Ishikawa (cell line): ENCODE measurements around the gene RLN1.

Experiments used
- CEBPB ChIP-seq: IDR thresholded peaks from 2 replicates; pipeline ENCODE4 v1.6.1; 2012
- CREB1 ChIP-seq: IDR thresholded peaks from 2 replicates; pipeline ENCODE4 v1.6.1; 2012; ENCODE audit warnings: low read depth
- EGR1 ChIP-seq: IDR thresholded peaks from 2 replicates; pipeline ENCODE4 v1.6.1; 2012
- EP300 ChIP-seq: IDR thresholded peaks from 2 replicates; pipeline ENCODE4 v1.6.1; 2012; ENCODE audit warnings: borderline replicate concordance
- FOXM1 ChIP-seq: IDR thresholded peaks from 2 replicates; pipeline ENCODE4 v1.6.1; 2012; ENCODE audit warnings: low read depth, borderline replicate concordance
- MAX ChIP-seq: IDR thresholded peaks from 2 replicates; pipeline ENCODE4 v1.6.1; 2012
- NFIC ChIP-seq: IDR thresholded peaks from 2 replicates; pipeline ENCODE4 v1.6.1; 2012
- RAD21 ChIP-seq: IDR thresholded peaks from 2 replicates; pipeline ENCODE4 v1.6.1; 2012; ENCODE audit warnings: low read depth
- TAF1 ChIP-seq: IDR thresholded peaks from 2 replicates; pipeline ENCODE4 v1.6.1; 2012; ENCODE audit warnings: low read depth, mild to moderate bottlenecking
- TCF12 ChIP-seq: IDR thresholded peaks from 2 replicates; pipeline ENCODE4 v1.6.1; 2012; ENCODE audit warnings: low read depth
- TEAD4 ChIP-seq: IDR thresholded peaks from 2 replicates; pipeline ENCODE4 v1.6.1; 2012
- USF1 ChIP-seq: IDR thresholded peaks from 2 replicates; pipeline ENCODE4 v1.6.1; 2012
- YY1 ChIP-seq: IDR thresholded peaks from 2 replicates; pipeline ENCODE4 v1.6.1; 2012; ENCODE audit warnings: low read depth
- ZBTB7A ChIP-seq: IDR thresholded peaks from 2 replicates; pipeline ENCODE4 v1.6.1; 2012; ENCODE audit warnings: low read depth
- TF ChIP-seq, protein P1 (sequence below): IDR thresholded peaks from 2 replicates; pipeline ENCODE4 v1.6.1; 2012; ENCODE audit warnings: low read depth, mild to moderate bottlenecking

The RLN1 gene

GRCh38 chr9:5375091-5375490 lies 35.4 kb upstream of the RLN1 start:
- TF ChIP-seq NFIC (no peak), TEAD4 (0 out of 2 replicates have a peak, but pooled peaks have one; percentile 11), ZBTB7A (no peak), CEBPB (no peak), USF1 (no peak), EGR1 (0 out of 2 replicates have a peak, but pooled peaks have one; percentile 34), CREB1 (no peak), YY1 (no peak), EP300 (no peak)
- TF ChIP-seq, protein P1, sequence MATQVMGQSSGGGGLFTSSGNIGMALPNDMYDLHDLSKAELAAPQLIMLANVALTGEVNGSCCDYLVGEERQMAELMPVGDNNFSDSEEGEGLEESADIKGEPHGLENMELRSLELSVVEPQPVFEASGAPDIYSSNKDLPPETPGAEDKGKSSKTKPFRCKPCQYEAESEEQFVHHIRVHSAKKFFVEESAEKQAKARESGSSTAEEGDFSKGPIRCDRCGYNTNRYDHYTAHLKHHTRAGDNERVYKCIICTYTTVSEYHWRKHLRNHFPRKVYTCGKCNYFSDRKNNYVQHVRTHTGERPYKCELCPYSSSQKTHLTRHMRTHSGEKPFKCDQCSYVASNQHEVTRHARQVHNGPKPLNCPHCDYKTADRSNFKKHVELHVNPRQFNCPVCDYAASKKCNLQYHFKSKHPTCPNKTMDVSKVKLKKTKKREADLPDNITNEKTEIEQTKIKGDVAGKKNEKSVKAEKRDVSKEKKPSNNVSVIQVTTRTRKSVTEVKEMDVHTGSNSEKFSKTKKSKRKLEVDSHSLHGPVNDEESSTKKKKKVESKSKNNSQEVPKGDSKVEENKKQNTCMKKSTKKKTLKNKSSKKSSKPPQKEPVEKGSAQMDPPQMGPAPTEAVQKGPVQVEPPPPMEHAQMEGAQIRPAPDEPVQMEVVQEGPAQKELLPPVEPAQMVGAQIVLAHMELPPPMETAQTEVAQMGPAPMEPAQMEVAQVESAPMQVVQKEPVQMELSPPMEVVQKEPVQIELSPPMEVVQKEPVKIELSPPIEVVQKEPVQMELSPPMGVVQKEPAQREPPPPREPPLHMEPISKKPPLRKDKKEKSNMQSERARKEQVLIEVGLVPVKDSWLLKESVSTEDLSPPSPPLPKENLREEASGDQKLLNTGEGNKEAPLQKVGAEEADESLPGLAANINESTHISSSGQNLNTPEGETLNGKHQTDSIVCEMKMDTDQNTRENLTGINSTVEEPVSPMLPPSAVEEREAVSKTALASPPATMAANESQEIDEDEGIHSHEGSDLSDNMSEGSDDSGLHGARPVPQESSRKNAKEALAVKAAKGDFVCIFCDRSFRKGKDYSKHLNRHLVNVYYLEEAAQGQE, result no peak

GRCh38 chr9:5364294-5365024 lies 24.8 kb upstream of the RLN1 start:
- TF ChIP-seq FOXM1 (no peak), NFIC (no peak), TEAD4 (no peak), MAX (no peak), YY1 (no peak), ZBTB7A (no peak), CEBPB (no peak), EP300 (no peak)
- TF ChIP-seq, protein P1, result no peak

GRCh38 chr9:5361326-5362010 lies 21.8 kb upstream of the RLN1 start:
- TF ChIP-seq EP300, result no peak
- no peak for TF ChIP-seq TAF1
- TF ChIP-seq YY1, result no peak
- TF ChIP-seq RAD21, result no peak
- TF ChIP-seq TEAD4, result no peak
- TF ChIP-seq, protein P1, result no peak
- TF ChIP-seq MAX, result no peak

- TF ChIP-seq TCF12 (no peak), CREB1 (no peak), TEAD4 (no peak), MAX (no peak), EGR1 (no peak), CEBPB (no peak), ZBTB7A (no peak), FOXM1 (no peak), YY1 (no peak), NFIC (no peak), TAF1 (no peak), USF1 (no peak), RAD21 (no peak), EP300 (no peak)
- TF ChIP-seq, protein P1, result no peak
Observed at GRCh38 chr9:5360341-5360740, 20.7 kb upstream of the RLN1 start.
